Rectal smooth muscle tissue (tissue), 1 donor: ENCODE results near the gene ELMO3.
A peak's percentile ranks its signal among the peaks of the same experiment; 100 is the strongest.

Source experiments
- H3K27ac ChIP-seq: one replicate; pipeline ENCODE4 v1.7.0; 2013; ENCODE audit warnings: low read depth, low read length, inconsistent platforms
- H3K27me3 ChIP-seq: one replicate; pipeline ENCODE4 v1.7.0; 2013; ENCODE audit warnings: low read length; ENCODE audit not compliant: control insufficient read depth, insufficient read depth
- H3K36me3 ChIP-seq: one replicate; pipeline ENCODE4 v1.7.0; 2013; ENCODE audit warnings: low read length; ENCODE audit not compliant: control insufficient read depth, insufficient read depth
- H3K4me1 ChIP-seq: one replicate; pipeline ENCODE4 v1.7.0; 2013; ENCODE audit warnings: low read length; ENCODE audit not compliant: control insufficient read depth, insufficient read depth
- H3K4me3 ChIP-seq: one replicate; pipeline ENCODE4 v1.7.0; 2013; ENCODE audit warnings: low read length
- H3K9ac ChIP-seq: one replicate; pipeline ENCODE4 v1.7.0; 2013; ENCODE audit warnings: low read length

The ELMO3 gene

GRCh38 chr16:67209565-67209964 is 10.6 kb downstream of the ELMO3 start:
- no peak overlapping the region for H3K27ac ChIP-seq
- no peaks in the 10 kb centered on the region for H3K27me3 ChIP-seq
- no peak overlapping the region for H3K9ac ChIP-seq
- no peaks in the 10 kb centered on the region for H3K4me1 ChIP-seq
- H3K36me3 ChIP-seq = peaks cover 2% of the 10 kb centered on the region
- H3K4me3 ChIP-seq = no peak overlapping the region

DNA sequence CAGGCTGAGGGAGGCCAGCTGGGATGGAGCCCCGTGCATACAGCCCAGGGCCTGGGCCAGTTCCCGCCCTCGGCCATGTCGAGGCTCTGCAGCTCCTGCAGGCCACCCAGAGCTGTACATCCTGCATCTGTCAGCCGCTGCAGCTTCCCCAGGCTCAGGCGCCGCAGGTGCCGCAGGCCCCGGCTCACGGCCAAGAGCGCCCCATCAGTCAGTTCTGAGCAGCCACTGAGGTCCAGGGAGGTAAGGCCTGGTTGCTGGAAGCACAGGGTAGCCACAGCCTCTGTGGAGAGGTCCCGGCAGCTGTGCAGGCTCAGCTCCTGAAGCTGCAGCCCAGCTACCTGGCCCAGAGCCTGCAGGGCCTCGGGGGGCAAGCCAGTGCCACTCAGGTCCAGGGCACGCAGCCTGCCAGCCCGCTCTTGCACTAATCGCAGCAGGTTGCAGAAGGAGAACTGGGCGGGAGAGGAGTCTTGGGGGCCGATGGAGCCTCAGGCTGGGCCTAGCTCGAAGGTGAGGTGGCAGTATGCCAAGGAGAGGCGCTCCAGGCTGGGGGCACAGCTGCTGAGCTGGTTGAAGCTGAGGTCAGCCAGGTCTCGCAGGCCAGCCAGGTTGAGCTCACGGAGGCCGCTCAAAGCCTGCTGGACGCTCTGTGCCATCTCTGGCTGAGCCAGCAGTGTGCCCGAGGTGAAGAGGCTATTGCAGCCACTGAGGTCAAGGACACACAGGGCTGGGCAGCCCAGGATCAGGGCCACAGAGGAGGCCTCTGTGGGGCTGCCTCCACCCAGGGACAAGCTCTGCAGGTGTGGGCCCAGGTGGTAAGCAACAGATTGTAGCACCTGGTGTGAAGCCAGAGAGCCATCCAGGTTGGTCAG is 11.4 kb downstream of the ELMO3 start:
- Histone ChIP-seq H3K4me1 (no peaks in the 10 kb centered on the region), H3K36me3 (peaks cover 2% of the 10 kb centered on the region), H3K27me3 (no peaks in the 10 kb centered on the region), H3K27ac (no peak overlapping the region), H3K9ac (no peak overlapping the region), H3K4me3 (no peak overlapping the region)

DNA sequence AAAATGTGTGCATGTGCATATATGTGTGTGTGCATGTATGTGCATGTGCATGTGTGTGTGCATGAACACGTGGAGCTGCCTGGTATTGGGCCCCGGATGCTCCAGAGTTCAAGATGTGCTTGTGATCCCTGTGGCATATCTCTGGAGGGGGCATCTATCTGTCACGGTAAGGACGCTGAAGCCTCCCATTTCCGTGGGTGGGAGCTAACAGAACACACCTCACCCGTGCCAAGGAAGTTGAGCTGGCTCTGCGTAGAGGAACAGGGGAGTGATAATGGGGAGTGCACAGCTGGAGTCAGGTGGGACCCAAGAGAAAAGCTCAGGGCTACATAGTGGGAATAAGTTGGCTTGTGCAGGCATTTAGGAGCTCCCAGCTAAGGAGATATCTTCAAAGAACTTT is 12.7 kb downstream of the ELMO3 start:
- no peak overlapping the region for H3K9ac ChIP-seq
- no peak overlapping the region for H3K4me3 ChIP-seq
- peaks cover 2% of the 10 kb centered on the region for H3K36me3 ChIP-seq

DNA sequence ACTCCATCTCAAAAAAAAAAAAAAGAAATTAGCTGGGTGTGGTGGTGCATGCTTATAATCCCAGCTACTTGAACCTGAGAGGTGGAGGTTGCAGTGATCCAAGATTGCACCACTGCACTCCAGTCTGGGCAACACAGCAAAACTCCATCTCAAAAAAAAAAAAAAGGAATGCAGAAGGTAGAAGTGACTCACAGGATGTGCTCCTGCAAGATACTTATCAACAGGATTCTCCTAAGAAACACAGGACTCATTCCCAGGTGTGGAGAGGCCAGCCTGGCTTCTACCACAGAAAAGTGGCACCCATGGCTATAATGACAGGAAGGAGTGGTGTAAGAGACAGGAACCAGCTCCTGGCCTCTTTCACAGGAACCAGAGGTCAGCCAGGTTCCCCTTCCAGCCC is 13.8 kb downstream of the ELMO3 start:
- peaks cover 2% of the 10 kb centered on the region for H3K36me3 ChIP-seq
- H3K27me3 ChIP-seq = no peaks in the 10 kb centered on the region
- H3K4me3 ChIP-seq = no peak overlapping the region
- no peaks in the 10 kb centered on the region for H3K4me1 ChIP-seq
- no peak overlapping the region for H3K27ac ChIP-seq
- H3K9ac ChIP-seq = no peak overlapping the region

More for the DNA sequence above, 12.7 kb downstream of the ELMO3 start:
- H3K27me3 ChIP-seq = no peaks in the 10 kb centered on the region
- no peak overlapping the region for H3K27ac ChIP-seq
- H3K4me1 ChIP-seq = no peaks in the 10 kb centered on the region

- Histone ChIP-seq H3K4me3 (no peak overlapping the region), H3K27me3 (no peaks in the 10 kb centered on the region), H3K4me1 (no peaks in the 10 kb centered on the region), H3K27ac (no peak overlapping the region), H3K36me3 (peaks cover 2% of the 10 kb centered on the region), H3K9ac (no peak overlapping the region)
Observed at GRCh38 chr16:67213197-67214019, 14.5 kb downstream of the ELMO3 start.

GRCh38 chr16:67215706-67216105 is 16.8 kb downstream of the ELMO3 start:
- no peak overlapping the region for H3K9ac ChIP-seq
- H3K4me1 ChIP-seq = no peaks in the 10 kb centered on the region
- H3K4me3 ChIP-seq = no peak overlapping the region
- H3K27me3 ChIP-seq = no peaks in the 10 kb centered on the region
- no peak overlapping the region for H3K27ac ChIP-seq
- H3K36me3 ChIP-seq = no peaks in the 10 kb centered on the region

GRCh38 chr16:67216612-67217490 is 17.9 kb downstream of the ELMO3 start:
- Histone ChIP-seq H3K9ac (no peak overlapping the region), H3K4me3 (no peak overlapping the region), H3K4me1 (no peaks in the 10 kb centered on the region), H3K27ac (no peak overlapping the region), H3K27me3 (no peaks in the 10 kb centered on the region), H3K36me3 (no peaks in the 10 kb centered on the region)

DNA sequence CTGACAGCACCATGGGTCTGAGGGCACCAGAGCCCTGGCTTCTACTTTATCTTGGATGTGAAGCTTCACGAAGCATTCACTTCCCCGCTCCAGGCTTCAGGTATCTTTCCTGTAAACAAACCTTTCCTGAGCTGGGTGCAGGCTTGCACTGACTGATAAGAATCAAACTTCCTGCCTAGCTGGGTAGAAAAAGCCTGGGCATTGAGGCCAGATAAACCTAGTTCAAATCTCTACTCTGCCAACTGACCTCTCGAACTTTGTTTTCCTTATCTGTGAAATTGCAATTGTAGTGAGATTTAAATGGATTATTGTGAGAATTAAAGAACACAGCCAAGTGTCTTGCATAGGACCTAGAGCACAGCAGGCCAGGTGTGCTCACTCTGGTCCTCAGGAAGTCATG is 25.1 kb downstream of the ELMO3 start:
- H3K27ac ChIP-seq = no peak overlapping the region
- H3K9ac ChIP-seq = no peak overlapping the region
- H3K27me3 ChIP-seq = no peaks in the 10 kb centered on the region
- peaks cover 8% of the 10 kb centered on the region for H3K4me1 ChIP-seq
- peaks cover under 1% of the 10 kb centered on the region for H3K36me3 ChIP-seq
- H3K4me3 ChIP-seq = no peak overlapping the region

GRCh38 chr16:67226295-67226803 is 27.4 kb downstream of the ELMO3 start:
- Histone ChIP-seq H3K4me3 (peak overlapping the region; percentile 96), H3K27me3 (no peaks in the 10 kb centered on the region), H3K27ac (peak overlapping the region; percentile 81), H3K4me1 (peaks cover 8% of the 10 kb centered on the region), H3K9ac (peak overlapping the region; percentile 60), H3K36me3 (peaks cover 23% of the 10 kb centered on the region)

DNA sequence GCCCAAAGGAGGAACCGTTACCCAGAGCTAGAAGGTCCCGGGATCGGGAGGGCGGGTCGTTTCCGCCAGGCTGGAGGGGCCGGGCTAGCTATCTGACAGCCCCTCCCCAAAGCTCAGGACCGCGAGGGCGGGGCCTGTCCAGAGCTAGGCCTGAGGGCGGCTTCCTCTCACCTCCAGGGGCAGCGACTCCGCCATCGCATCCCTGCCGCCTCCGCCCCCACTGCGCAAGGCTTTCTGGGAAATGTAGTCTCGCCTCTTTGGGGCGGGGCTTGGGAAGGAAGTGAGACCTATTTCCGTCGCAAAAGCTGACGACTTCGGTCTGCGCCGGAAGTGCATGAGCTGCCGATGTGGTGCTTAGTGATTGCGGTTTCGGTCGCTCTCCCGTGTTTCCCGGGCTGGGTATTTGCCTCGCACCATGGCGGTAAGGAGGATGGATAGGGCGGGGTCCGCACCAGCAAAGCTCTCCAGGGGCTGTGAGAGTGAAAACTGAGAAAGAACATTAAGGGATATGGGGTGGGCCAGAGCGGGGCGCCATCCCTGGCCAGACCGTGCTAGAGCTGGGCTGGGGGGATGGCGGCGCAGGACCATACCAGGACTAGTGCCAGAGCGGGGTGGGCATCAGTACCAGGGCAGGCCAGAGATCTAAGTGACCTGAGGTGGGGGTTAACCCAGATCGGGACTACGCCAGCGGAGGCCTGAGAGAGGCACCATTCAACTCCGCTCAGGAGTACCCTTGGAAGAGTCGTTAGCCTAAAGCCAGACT is 28.1 kb downstream of the ELMO3 start, which contains the start of gene TMEM208:
Gene TMEM208, plus strand, starts transcription at position 327 of the 763 bp plus-strand sequence. Its CDS starts 89 bp downstream, at position 416.
- H3K36me3 ChIP-seq = peaks cover 23% of the 10 kb centered on the region
- no peaks in the 10 kb centered on the region for H3K27me3 ChIP-seq
- H3K9ac ChIP-seq = peak within 1 kb of the TSS; percentile 92
- H3K4me1 ChIP-seq = peaks cover 8% of the 10 kb centered on the region
- peak within 1 kb of the TSS; percentile 81 for H3K27ac ChIP-seq
- peak within 1 kb of the TSS; percentile 96 for H3K4me3 ChIP-seq

DNA sequence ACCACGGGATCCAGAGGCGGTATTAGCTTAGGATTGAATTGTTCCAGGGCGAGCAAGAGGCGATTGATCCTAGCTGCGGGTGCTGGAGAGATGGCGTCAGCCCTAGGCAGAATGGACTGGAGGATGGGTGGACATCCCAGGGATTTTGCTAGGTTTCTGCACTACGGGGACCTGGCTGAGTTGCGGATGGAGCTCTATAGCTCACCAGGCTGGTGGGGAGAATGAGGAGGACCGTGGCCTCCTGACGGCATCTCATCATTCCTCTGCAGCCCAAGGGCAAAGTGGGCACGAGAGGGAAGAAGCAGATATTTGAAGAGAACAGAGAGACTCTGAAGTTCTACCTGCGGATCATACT is 28.6 kb downstream of the ELMO3 start:
- Histone ChIP-seq H3K4me3 (peak overlapping the region; percentile 96), H3K9ac (peak overlapping the region; percentile 92), H3K27me3 (no peaks in the 10 kb centered on the region), H3K27ac (peak overlapping the region; percentile 81), H3K4me1 (peaks cover 8% of the 10 kb centered on the region), H3K36me3 (peaks cover 23% of the 10 kb centered on the region)
